Metanephros (tissue), 1 donor: Measurements from ENCODE around the gene OR4F17. TPM values are rescaled to one million over a fixed set of nuclear protein-coding genes. Genes with fewer than 3 reads are reported as not detected.

Source experiments
- total RNA-seq: library from RNA; depleted of rRNA; stranded (reverse); fragments of >200 nt; gene quantifications from one replicate; pipeline ENCODE4 v1.2.3, GENCODE V29; 2014

OR4F17 gene, protein sequence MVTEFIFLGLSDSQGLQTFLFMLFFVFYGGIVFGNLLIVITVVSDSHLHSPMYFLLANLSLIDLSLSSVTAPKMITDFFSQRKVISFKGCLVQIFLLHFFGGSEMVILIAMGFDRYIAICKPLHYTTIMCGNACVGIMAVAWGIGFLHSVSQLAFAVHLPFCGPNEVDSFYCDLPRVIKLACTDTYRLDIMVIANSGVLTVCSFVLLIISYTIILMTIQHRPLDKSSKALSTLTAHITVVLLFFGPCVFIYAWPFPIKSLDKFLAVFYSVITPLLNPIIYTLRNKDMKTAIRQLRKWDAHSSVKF
- not detected for total RNA-seq

DNA sequence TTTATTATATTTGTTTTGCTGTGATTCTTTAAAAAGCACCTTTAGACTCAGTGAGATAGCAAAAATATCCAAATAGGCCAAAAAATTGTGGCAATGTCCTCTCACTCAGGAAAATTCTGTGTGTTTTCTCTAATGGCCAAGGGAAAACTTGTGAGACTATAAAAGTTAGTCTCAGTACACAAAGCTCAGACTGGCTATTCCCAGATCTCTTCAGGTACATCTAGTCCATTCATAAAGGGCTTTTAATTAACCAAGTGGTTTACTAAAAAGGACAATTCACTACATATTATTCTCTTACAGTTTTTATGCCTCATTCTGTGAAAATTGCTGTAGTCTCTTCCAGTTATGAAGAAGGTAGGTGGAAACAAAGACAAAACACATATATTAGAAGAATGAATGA lies at the start of gene OR4F17:
Gene OR4F17 (plus strand): TSS at position 301 of the 400 bp plus-strand sequence. CDS start 3,575 bp downstream, outside the sequence.

Other genes starting within 250 kb of the OR4F17 start
- 8.6 TPM for gene PLPP2, start 184.3 kb downstream of the OR4F17 start, total RNA-seq
- gene MIER2, start 237.7 kb downstream of the OR4F17 start, total RNA-seq: 19.2 TPM